ENCODE results near the gene PDE6B.
"Not testable (repeated sequence)": the region's sequence is repeated elsewhere in the genome, so short reads cannot be mapped to it uniquely, and the experiment has no call there.

Gene PDE6B

DNA sequence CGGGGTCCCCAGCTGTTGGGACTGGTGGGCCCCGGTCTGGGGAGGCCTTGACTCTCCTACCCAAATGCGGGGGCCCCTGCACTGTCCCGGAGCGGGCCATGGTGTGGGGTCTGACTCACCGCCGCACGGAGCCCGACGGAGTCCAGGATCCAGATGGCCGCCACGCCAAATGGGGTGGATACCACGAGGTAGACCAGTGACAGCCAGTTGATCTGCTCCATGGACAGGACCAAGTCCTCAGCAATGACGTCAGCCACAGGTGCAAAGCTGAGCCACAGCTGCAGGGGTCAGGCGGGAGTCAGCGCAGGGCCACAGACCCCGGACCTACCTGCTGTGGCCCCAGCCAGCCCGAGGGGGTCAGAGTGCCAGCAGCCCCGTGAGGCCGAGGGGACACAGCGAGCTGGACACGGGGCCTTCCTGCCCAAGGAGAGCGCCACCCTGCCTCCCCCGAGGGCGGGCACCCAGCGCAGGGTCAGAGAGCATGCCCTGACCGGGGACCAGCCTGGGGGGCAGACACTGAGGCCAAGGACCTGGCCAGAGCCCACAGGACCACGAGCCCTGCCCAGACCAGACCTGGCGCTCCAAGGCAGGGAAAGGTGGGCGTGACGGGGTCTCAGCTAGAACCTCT, 61.2 kb downstream of the PDE6B start:
- H3K27me3 Mint-ChIP-seq, result peaks cover 20 to 45% of the 10 kb centered on the region in 2 donors
- ATAC-seq (replicated peaks) (no peak), DNase-seq (no peak)
- peaks cover 0 to 2% of the 10 kb centered on the region in 2 donors for H3K36me3 Mint-ChIP-seq
- no peak overlapping the region for H3K27ac Mint-ChIP-seq
- H3K9me3 Mint-ChIP-seq, result no peaks in the 10 kb centered on the region
- H3K4me3 Mint-ChIP-seq, result no peak overlapping the region
- peaks cover 3 to 24% of the 10 kb centered on the region in 2 donors for H3K4me1 Mint-ChIP-seq

DNA sequence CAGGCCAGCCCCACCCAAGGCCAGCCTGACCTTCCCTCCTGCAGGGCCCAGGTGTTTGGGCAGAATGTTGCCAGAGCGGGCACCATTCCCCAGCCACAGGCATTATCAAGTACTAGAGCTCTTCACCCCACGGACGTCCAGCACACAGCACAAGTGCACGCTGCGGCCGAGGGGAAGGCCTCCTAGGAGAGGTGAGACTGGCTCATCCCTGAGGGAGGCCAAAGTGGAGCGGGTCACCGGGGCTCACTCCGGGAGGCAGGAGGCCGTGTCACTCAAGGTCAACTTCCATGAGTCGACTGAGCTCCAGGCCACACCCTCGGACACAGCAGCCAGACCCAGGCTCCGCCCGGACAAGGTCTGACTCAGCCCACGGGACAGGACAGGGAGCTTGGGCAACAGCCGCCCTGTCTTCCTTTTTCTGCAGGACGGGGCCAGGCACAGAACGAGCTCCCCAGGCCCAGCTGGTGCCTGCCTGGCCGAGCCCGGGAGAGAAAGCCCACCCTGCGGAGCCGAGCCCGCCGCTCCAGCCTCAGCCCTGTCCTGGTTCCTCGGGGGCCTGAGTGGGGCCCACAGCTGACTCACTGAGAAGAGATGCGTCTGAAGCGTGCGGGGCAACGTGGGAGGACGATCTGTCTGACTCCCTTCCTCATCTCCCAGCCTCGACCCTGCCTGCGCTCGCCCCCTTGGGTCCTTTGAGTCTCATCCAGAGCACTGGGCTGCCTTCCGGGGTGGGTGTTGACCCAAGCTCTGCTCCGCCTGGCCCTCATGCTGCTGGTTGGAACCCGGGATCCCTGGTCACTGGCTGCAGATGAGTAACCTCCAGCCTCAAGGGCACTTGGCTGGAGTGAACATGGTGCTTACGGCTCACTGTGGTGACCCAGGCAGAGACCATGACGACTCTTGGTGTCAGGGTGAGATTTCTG, 61.9 kb downstream of the PDE6B start:
- no peak for DNase-seq
- Mint-ChIP-seq H3K9me3 (no peaks in the 10 kb centered on the region), H3K4me1 (peaks cover 3 to 24% of the 10 kb centered on the region in 2 donors), H3K27ac (peak overlapping the region; percentile 83), H3K36me3 (peaks cover 0 to 2% of the 10 kb centered on the region in 2 donors), H3K4me3 (no peak overlapping the region), H3K27me3 (peaks cover 24 to 45% of the 10 kb centered on the region in 2 donors)
- ATAC-seq (replicated peaks), result no peak

DNA sequence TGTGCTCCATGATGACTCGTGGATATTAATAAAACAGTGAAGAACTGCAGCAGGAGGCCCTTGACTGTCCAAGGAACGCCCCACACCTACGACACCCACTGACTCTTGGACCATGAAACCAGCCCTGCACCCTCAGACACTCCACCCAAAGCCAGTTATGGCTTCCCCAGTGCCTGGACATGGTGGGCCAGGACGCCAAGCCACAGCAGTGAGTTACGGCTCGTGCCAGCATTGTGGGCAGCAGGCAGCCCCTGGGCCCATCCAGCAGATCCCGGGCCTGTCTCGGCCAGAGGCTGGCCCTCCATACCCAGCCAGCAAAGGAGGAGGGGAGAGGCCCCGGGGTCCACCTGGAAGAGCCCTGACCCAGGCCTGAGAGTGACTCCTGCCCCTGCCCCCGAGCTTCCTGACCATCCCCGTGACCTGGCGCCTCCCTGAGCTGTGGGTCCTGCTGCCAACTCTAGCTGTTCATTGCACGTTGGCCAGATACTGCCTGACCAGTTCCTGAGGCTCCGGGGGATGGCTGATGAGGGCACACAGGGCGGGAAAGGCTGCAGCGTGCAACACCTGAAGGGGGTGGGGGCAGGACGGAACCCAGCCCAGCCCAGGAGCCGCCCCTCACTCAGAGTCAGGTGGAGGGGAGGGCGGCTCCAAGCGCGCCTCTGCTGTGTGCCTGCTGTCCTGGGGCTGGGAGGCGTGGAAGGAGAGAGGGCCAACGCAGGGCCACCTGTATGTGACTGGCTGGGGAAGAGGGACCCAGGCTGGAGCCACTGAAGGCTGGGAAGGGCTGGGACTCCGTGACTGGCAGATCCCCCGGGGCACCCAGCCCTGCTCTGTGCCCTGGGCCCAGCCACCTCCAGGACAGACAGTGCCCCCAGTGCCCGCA, 62.8 kb downstream of the PDE6B start:
- ATAC-seq (replicated peaks) (peak; percentile 10 to 24), DNase-seq (no peak)
- Mint-ChIP-seq H3K27me3 (peaks cover 24 to 48% of the 10 kb centered on the region in 2 donors), H3K4me1 (peaks cover 3 to 20% of the 10 kb centered on the region in 2 donors), H3K4me3 (peak overlapping the region; percentile 25 to 65), H3K36me3 (peaks cover 0 to 2% of the 10 kb centered on the region in 2 donors), H3K27ac (peak overlapping the region; percentile 83), H3K9me3 (no peaks in the 10 kb centered on the region)

DNA sequence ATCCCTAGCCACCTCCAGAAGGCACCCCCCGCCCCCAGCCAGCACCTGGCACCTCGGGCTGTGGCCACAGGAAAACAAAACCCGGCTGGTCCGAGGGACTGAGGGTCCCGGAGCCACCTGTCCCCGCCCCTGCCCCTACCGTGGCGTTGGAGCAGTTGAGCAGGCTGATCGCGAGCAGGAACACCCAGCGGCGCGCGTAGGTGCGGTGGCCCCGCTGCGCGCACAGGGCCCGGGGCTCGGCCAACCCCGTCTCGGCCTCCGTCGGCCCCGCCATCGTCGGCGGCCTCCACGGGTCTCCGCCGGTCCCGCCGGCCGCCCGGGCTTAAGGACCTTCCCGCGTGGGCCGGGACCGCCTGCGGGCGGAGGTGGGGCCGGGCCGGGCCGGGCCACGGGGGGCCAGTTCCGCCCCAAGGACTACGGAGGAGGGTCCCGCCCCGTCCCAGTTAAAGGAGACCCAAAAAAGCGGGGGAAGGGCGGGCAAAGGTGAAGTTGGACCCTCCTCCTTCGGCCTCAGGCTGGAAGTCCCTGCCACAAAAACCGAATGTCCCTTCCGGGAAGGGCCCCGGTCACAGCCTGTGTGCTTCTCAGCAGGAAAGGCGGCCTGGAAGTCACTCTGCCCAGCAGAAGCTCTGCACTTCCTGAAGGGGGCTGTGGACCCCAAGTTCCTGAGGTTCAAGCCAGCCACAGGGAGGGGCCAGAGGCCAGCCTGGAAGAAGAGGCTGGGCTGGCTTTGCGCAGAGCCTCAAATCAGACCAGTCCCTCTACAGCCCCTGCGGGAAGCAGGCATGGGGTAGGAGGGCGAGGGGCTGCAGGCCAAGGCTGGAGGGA, 63.7 kb downstream of the PDE6B start, which contains the start of gene SLC49A3:
Gene SLC49A3, minus strand, starts transcription at position 298 of the 828 bp plus-strand sequence. Its CDS starts 24 bp downstream, at position 274.
- H3K4me1 Mint-ChIP-seq, result peaks cover 3 to 20% of the 10 kb centered on the region in 2 donors
- H3K9me3 Mint-ChIP-seq, result no peaks in the 10 kb centered on the region
- peaks cover 0 to 2% of the 10 kb centered on the region in 2 donors for H3K36me3 Mint-ChIP-seq
- peaks cover 24 to 50% of the 10 kb centered on the region in 2 donors for H3K27me3 Mint-ChIP-seq
- no peak within 1 kb of the TSS for H3K27ac Mint-ChIP-seq
- peak within 1 kb of the TSS; percentile 25 to 65 for H3K4me3 Mint-ChIP-seq
- ATAC-seq (replicated peaks) (peak; percentile 48 to 52), DNase-seq (no peak)

DNA sequence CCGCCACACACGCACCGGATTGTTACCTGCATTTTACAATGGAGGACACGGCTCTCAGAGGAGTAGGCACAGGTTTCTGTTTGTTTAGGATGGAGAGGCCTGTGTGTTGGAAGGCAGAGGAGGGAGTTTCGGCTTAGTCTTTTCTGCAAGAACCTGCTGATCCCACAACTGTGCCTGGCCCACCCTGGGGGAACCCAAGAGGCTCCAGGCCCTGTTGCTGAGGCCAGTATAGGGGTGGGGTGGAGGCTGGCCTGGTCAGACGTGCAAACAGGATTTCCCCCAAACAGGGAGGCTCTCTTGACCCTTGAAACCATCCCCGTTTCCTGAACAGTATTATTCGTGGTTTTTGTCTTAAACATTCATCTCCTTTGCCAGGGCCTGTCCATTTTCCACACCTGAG, 64.3 kb downstream of the PDE6B start:
- peaks cover 24 to 46% of the 10 kb centered on the region in 2 donors for H3K27me3 Mint-ChIP-seq
- H3K9me3 Mint-ChIP-seq, result no peaks in the 10 kb centered on the region
- peaks cover 0 to 2% of the 10 kb centered on the region in 2 donors for H3K36me3 Mint-ChIP-seq
- DNase-seq (no peak), ATAC-seq (replicated peaks) (no peak)
- peaks cover 3 to 20% of the 10 kb centered on the region in 2 donors for H3K4me1 Mint-ChIP-seq
- H3K4me3 Mint-ChIP-seq, result peak overlapping the region; percentile 4 to 44
- no peak overlapping the region for H3K27ac Mint-ChIP-seq

DNA sequence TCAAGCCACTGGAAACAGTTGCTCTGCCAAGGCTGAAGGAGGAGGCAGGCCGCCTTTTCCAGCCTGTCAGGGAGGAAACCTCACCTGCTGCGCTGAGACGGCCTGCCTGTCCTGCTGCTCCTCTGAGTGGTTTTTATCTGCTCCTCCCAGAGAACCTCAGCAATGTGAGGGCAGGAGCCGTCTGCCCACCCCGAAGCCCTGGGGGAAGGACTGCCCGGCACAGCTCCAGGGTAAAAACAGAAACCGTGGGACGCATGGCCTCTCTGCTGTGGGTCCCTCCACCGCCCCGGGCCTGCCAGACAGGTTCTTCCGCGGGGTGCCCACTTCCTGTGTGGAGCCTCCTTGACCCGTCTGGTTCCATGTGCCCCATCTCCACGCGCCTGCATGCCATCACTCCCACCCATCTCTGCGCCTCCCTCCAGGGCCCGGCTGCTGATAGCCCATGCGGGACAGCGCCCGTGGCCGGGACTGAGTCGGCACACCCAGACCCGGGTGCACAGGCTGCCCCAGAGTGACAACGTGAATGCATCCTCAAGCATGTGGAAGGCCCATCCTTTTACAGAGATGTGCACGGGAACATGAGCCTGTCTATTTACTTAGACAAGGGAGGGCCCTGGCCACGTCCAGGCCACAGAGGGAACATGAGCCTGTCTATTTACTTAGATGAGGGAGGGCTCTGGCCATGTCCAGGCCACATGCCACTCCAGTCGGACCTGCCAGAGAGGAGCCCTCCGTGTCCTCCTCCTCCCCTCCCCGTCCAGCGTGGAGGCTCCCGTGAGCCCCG, 67.6 kb downstream of the PDE6B start:
- peaks cover 0 to 2% of the 10 kb centered on the region in 2 donors for H3K36me3 Mint-ChIP-seq
- no peak for ATAC-seq (replicated peaks)
- no peak for DNase-seq
- H3K27ac Mint-ChIP-seq, result no peak overlapping the region
- no peaks in the 10 kb centered on the region for H3K9me3 Mint-ChIP-seq
- H3K4me3 Mint-ChIP-seq, result no peak overlapping the region
- H3K27me3 Mint-ChIP-seq, result peaks cover 14 to 28% of the 10 kb centered on the region in 2 donors
- peaks cover 0 to 16% of the 10 kb centered on the region in 2 donors for H3K4me1 Mint-ChIP-seq

DNA sequence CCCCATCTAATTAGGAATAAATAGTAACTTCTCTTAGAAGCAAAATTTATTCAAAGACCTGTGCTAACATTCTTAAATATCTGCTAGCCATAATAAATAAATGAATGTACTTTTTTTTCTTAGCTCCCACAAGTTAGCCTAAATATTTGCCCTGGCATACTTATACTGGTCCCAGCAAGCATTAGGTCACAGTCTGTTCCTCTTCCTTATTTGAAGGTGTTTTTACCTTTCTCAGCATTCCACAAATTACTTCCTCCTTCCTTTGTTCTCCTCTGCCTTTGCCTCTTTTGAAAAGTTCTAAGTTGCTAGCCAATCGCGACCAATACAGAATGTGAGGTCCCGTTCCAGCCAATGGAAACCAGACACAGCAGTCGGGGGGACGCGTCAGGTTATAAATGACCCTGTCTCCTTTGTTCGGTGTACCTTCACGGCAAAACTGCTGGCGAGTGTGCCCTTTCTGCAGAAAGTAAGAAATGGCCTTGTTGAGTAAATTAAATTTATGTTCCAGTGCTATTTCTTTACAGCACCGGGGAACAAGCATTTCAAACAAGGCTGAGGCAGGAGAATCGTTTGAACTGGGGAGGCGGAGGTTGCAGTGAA, 69.1 kb downstream of the PDE6B start:
- ATAC-seq (replicated peaks); DNase-seq; H3K27ac Mint-ChIP-seq; H3K36me3 Mint-ChIP-seq; H3K4me3 Mint-ChIP-seq; H3K9me3 Mint-ChIP-seq: not testable (repeated sequence)
- peaks cover 9 to 20% of the 10 kb centered on the region in 2 donors for H3K27me3 Mint-ChIP-seq
- H3K4me1 Mint-ChIP-seq, result peaks cover 8 to 19% of the 10 kb centered on the region in 2 donors

DNA sequence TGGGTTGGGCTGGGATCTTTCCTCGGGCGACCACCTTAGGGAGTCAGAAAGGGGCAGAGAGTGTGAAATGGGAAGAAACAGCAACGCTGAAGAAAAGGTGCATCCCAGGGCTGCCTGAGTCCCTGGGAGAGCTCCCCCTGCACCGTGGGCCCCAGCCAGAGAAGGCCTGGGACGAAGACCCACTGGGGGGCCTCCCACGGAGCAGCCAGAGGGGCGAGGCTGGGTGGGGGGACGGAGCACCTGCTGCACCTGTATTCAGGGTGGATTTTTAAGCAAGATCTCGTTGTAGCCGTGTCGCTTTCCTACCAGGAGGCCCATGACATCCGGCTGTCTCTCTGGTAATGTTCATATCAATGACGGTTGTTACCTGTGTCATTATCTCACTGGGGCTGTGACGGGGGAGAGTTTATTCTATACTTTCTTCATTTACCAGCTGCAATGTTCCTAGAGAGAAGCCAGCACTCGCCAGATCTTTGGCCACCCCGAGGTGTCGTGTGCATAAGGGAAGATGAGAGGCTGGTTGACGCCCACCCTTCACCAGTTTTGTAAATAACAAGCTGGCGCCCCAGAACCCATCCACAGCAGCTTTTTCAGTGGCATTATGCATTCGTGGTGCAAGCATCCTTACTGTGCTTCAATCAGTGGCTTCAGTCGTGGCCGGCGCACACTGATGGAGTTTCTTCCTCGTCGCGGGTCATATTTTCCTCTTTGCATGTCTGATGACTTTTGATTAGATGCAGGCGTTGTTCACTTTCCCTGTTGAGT, 74.6 kb downstream of the PDE6B start:
- H3K4me1 Mint-ChIP-seq, result peaks cover 18 to 30% of the 10 kb centered on the region in 2 donors
- ATAC-seq (replicated peaks) (no peak), DNase-seq (no peak)
- no peaks in the 10 kb centered on the region for H3K9me3 Mint-ChIP-seq
- H3K27ac Mint-ChIP-seq, result no peak overlapping the region
- H3K27me3 Mint-ChIP-seq, result no peaks in the 10 kb centered on the region
- no peaks in the 10 kb centered on the region for H3K36me3 Mint-ChIP-seq
- peak overlapping the region in 1 of 2 donors; percentile 46 for H3K4me3 Mint-ChIP-seq

DNA sequence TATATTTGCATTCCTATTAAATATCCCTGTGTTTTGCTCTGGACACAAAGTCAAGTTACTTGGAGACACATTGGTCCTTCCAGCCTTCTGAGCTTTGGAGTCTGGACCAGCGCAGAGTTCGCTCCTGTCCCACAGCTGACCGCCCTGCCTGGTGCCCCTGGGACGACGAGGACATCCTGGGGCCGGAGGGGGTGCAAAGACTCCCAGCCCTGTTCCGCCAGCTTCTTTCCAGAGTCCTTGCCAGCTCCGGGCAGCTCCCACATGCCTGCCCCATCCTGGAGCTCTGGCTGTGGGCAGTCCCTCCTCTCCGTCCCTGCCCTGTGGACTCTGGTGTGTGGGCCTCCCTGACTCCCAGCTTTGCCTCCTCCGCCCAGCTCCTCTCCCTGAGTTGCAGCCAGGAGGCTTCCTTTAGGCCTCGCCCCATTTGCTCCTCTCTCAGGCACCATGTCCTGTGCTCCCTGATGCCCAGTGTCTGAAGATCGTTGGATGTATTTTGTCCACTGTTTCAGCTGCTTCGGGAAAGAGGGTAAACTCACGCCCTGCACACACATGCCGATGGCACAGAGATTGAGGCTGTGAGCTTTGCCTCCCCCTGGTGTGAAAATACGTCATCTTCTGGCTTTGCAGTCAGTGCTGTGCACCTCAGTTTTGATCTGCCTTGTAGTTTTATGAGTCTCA, 75.4 kb downstream of the PDE6B start:
- Mint-ChIP-seq H3K4me3 (no peak overlapping the region), H3K4me1 (peaks cover 21 to 35% of the 10 kb centered on the region in 2 donors), H3K36me3 (no peaks in the 10 kb centered on the region), H3K27ac (no peak overlapping the region), H3K27me3 (no peaks in the 10 kb centered on the region), H3K9me3 (no peaks in the 10 kb centered on the region)
- DNase-seq (no peak), ATAC-seq (replicated peaks) (no peak)

DNA sequence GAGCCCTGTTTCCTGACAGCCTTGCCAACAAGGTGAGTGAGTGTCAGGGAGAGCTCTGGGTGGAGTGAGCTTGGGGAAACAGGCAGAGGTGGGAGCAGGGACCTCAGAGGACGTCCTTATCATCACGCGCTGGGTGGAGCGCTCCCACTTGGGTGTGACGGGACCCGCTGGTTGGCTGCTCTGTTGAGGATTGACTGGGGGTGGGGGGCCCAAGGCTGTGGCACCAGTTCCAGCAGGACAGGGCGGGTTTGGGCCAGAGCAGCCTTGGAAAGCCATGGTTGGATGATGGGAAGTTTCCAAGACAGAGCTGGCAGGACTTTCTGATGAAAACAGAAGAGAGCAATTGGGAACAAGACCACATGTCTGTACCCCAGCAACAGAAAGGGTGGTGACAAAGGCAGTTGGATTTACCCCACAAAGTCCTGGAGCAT, 77.3 kb downstream of the PDE6B start:
- DNase-seq, result no peak
- peaks cover 22 to 43% of the 10 kb centered on the region in 2 donors for H3K4me1 Mint-ChIP-seq
- H3K27ac Mint-ChIP-seq, result no peak overlapping the region
- no peaks in the 10 kb centered on the region for H3K36me3 Mint-ChIP-seq
- no peak for ATAC-seq (replicated peaks)
- no peaks in the 10 kb centered on the region for H3K27me3 Mint-ChIP-seq
- H3K4me3 Mint-ChIP-seq, result no peak overlapping the region
- no peaks in the 10 kb centered on the region for H3K9me3 Mint-ChIP-seq

DNA sequence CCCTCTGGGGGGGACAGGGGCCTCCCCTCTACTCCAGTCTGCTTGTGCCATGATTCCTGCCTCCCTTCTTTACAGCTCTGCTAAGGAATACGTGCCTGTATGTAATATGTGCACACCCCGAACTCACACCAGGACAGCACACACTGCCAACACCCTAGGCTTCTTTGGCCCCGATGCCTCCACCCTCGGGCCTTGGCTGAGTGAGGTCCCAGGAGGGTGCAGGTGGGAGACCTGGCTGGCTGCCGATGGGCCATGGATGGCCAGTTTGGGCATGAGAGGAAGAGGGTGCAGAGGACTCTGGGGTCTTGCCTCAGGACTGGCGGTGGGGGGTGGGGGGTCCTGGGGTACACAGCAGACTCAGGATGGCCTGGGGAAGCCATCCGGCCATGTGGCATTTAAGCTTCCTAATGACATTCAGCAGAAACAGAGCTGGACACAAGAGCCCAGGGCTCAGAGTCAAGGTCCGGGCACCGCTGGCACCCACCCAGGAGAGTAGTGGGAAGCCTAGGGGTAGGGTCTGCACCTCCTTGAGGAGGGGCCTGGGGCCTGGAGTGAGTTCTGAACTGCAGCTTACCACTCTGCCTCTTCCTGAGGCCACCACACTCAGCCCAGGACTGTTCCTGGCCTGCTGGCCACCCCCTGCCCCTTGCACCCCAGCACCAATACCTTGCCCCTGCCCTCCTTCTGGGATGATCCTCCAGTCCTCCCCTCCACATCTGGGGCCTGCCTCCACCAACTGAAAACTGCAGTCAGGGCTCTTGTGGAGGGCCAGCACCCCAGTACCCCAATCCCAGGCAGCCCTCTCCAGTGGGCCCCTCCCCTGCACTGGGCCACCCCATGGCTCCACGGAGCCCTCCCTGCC, 78.2 kb downstream of the PDE6B start:
- Mint-ChIP-seq H3K27me3 (no peaks in the 10 kb centered on the region), H3K36me3 (peaks cover under 1 to 2% of the 10 kb centered on the region in 2 donors), H3K27ac (peak overlapping the region; percentile 37), H3K4me1 (peaks cover 22 to 49% of the 10 kb centered on the region in 2 donors), H3K4me3 (no peak overlapping the region), H3K9me3 (no peaks in the 10 kb centered on the region)
- DNase-seq (no peak), ATAC-seq (replicated peaks) (no peak)
